Measurements from ENCODE around the gene NGFR.

The NGFR gene, protein sequence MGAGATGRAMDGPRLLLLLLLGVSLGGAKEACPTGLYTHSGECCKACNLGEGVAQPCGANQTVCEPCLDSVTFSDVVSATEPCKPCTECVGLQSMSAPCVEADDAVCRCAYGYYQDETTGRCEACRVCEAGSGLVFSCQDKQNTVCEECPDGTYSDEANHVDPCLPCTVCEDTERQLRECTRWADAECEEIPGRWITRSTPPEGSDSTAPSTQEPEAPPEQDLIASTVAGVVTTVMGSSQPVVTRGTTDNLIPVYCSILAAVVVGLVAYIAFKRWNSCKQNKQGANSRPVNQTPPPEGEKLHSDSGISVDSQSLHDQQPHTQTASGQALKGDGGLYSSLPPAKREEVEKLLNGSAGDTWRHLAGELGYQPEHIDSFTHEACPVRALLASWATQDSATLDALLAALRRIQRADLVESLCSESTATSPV

DNA sequence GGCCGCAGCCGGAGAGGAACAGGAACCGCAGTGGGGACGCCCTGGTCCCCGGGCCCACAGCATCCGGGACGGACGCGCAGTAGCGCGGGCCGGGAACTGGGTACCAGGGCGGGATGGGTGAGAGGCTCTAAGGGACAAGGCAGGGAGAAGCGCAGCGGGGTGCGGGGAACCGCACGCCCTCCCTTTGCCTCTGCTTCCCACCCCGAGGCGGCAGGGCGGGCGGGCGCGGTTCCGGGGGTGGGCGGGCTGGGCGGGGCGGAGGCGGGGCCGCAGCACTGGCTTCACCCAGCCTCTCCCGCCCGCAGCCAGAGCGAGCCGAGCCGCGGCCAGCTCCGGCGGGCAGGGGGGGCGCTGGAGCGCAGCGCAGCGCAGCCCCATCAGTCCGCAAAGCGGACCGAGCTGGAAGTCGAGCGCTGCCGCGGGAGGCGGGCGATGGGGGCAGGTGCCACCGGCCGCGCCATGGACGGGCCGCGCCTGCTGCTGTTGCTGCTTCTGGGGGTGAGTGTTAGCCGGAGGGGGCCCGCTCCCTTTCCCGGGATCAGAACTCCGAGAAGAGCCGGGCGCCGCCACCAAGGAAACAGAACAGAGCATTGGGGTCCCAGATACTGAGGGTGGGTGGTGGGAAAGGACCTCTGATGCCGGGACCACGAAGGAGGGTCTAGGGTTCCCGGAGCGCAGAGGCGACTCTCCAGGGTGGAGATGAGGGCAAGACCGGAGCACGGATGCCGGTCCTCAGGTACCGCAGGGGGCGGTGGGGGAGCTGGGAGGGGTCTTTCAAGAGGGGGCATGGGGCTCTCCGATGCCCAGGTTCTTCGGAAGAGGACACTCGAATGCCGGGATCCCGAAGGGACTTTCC is at the start of gene NGFR:
TSS of gene NGFR (plus strand) at position 308 of the 856 bp plus-strand sequence. CDS start at position 433, 125 bp downstream.
- peak; percentile 9 for DNase-seq

DNA sequence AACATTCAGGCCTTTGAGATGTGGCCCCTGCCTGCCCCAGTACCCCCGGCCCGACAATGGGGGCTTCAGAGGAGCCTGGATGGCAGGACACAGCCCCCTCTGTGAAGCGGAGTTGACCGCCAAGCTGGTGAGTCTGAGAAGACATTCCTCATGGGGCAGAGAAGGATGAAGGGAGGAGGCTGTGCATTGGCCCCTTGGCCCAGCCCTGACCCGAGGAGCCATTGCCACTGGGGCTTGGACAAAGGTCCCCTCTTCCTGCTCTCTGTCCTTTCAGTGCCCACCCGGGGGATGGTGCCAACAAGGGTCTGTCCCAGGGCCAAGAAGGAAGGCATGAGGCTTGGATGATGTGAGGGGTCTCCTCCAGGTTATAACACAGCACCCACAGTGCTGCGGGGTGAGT is 49.5 kb upstream of the NGFR start:
- DNase-seq = no peak

- DNase-seq = no peak
Measured at GRCh38 chr17:49447628-49448302, 47.3 kb upstream of the NGFR start.

GRCh38 chr17:49450181-49450580 is 44.9 kb upstream of the NGFR start:
- DNase-seq = no peak

DNA sequence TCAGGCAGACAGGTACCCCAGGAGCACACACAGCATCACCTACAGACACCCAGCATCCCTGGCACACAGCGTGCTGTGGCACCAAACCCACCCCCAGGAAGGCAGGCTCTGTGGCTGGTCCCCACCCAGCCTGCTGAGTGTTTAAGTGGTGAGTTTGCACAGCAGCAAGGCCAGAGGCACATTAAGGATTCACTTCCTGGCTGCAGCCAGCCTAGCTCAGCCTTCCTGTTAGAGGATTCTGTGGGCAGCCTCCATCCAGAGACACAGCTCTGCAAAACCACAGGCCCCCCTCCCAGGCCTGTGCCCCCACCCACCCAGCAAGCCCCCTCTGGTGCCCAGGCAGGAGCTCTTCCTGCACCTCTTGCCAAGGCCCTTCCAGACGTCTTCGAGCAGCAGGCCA is 44.4 kb upstream of the NGFR start:
- no peak for DNase-seq

DNA sequence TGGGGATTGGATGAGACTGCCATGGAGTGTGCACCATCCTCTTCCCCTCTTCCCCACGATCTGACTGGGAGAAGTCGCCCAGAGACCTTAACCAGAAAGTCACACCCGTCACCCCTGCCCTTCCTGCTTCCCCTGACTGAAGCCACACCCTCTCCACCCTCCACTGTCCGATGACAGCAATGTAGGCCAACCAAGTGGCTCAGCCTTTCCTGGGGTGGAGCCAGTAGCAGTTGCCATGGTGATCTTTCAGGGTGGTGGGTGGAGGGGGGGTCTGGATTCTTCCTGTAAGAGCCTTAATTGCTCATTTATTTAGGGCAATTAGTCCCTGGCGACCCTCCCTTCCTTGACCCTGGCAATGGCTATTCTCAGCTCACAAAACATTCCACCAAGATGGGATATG is 42.9 kb upstream of the NGFR start:
- no peak for DNase-seq

- no peak for DNase-seq
Measured at GRCh38 chr17:49452661-49453060, 42.4 kb upstream of the NGFR start.

GRCh38 chr17:49454050-49454449 is 41.0 kb upstream of the NGFR start:
- DNase-seq = no peak

DNA sequence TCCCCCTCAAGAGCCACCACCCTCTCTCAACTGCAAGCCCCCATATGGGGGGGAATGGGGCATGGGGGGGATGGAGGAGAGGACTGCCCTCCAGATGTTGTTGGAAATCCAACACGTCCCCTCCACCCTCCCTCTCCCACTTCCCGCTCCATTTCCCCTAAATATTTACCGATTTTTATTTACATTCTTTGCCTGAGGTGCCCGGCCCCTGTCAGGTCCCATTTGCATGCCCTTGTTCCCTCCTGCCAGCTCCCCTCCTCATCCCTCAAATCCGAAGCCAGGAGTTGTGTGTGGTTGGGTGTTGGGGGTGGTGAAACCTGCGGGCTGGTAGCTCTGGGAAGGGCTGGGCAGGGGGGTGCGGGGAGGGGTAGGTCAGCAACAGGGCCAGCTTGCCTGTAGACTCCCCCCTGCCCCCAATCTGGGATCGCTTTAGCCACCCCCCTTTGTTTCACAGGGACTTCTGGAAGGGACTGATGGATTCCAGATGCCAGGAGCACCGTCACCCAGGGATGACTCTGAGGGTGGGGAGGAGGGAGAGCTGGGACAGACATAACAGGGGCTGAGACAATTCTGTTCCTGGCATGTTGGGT is 39.7 kb upstream of the NGFR start:
- no peak for DNase-seq

GRCh38 chr17:49456183-49456965 is 38.7 kb upstream of the NGFR start:
- DNase-seq = no peak

GRCh38 chr17:49457564-49458535 is 37.2 kb upstream of the NGFR start:
- no peak for DNase-seq

DNA sequence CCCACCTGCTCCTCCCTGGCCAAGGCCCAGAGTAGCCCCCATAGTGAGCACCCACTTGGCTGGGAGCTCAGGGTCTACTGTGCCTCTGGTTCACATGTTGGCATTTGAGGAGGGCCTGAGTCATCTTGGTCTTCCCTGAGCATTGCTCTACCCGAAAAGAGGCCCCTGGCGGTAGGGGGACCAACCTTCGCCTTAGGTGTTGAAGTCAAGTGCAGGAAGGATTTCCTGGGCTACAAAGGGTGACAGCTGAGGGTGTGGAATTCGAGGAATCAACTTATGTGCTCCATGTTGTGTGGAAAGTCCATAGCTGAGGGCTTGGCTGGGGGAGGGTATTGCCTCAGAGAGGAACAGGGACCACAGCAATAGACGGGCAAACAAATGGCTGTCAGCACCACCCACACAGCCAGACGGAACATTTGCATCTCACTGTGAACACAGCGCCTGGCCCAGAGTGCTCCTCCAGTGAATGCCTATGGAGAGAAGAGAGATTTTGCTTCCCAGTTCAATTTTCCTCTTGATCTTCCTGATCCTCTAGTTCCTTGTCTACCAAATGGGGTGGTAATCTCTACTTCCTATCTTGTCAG is 35.6 kb upstream of the NGFR start:
- DNase-seq = no peak

- no peak for DNase-seq
Measured at GRCh38 chr17:49460401-49460800, 34.7 kb upstream of the NGFR start.

- DNase-seq = no peak
Measured at GRCh38 chr17:49461580-49461979, 33.5 kb upstream of the NGFR start.

DNA sequence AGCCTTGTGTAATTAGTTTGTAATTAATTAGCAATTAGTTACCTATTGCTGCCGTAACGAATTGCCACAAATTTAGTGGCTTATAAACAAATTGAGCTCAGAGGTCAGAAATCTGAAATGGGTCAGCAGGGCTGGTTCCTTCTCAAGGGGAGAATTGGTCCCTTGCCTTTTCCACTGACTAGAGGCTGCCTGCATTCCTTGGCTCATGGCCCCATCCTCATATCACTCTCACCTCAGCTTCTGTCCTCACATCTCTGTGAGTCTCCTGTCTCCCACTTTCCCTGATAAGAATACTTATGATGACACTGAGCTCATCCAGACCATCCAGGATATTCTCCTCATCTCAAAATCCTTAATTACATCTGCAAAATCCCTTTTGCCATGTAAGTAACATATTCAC is 31.0 kb upstream of the NGFR start:
- DNase-seq = no peak

- DNase-seq = no peak
Measured at GRCh38 chr17:49465331-49465903, 29.7 kb upstream of the NGFR start.

GRCh38 chr17:49466436-49466835 is 28.7 kb upstream of the NGFR start:
- DNase-seq = no peak

DNA sequence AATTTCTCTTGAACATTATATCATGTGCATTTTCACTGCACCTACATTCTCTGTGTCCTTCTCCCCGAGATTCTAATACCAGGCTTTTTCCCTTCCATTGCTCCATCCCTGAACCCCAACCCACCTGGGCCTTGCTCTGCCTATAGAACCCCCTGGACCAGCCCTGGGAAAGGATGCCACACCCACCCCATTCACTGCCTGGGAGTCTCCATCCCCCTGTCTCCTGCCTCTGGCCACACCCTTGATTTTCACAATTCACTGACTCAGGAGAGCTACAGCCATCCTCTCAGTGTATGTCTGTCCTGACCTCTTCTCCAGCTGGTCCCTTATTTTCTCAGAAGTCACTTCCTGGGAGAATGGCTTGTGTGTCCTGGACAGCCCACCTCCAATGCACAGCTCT is 27.9 kb upstream of the NGFR start:
- DNase-seq = no peak

- no peak for DNase-seq
Measured at GRCh38 chr17:49468811-49469385, 26.2 kb upstream of the NGFR start.

All from NCI-H446 treated with DMSO at 0.1 percent for 48 hours (cell line).